ENCODE results near the gene OVCH2.
"Not testable (repeated sequence)": the region's sequence is repeated elsewhere in the genome, so short reads cannot be mapped to it uniquely, and the experiment has no call there.

Gene OVCH2

GRCh38 chr11:7671347-7672215, 34.7 kb downstream of the OVCH2 start:
- no peak for DNase-seq

GRCh38 chr11:7670641-7671040, 35.6 kb downstream of the OVCH2 start:
- no peak for DNase-seq

- no peak for DNase-seq
Observed at GRCh38 chr11:7668911-7669310, 37.4 kb downstream of the OVCH2 start.

GRCh38 chr11:7668464-7668863, 37.8 kb downstream of the OVCH2 start:
- DNase-seq = no peak

- DNase-seq = no peak
Observed at GRCh38 chr11:7667460-7667859, 38.8 kb downstream of the OVCH2 start.

- DNase-seq = no peak
Observed at GRCh38 chr11:7666292-7666866, 39.9 kb downstream of the OVCH2 start.

- DNase-seq = peak in 1 of 2 experiments; percentile 26
Observed at GRCh38 chr11:7665473-7666291, 40.6 kb downstream of the OVCH2 start.

- DNase-seq = no peak
Observed at GRCh38 chr11:7664867-7665266, 41.4 kb downstream of the OVCH2 start.

- DNase-seq = not testable (repeated sequence)
Observed at GRCh38 chr11:7663531-7663930, 42.7 kb downstream of the OVCH2 start.

- no peak for DNase-seq
Observed at GRCh38 chr11:7657306-7658025, 48.8 kb downstream of the OVCH2 start.

- DNase-seq = no peak
Observed at GRCh38 chr11:7656704-7657103, 49.6 kb downstream of the OVCH2 start.

- no peak for DNase-seq
Observed at GRCh38 chr11:7655253-7656217, 50.7 kb downstream of the OVCH2 start.

GRCh38 chr11:7654195-7654705, 52.0 kb downstream of the OVCH2 start:
- DNase-seq = no peak

GRCh38 chr11:7651700-7652099, 54.6 kb downstream of the OVCH2 start:
- DNase-seq = no peak

- no peak for DNase-seq
Observed at GRCh38 chr11:7651140-7651551, 55.1 kb downstream of the OVCH2 start.

GRCh38 chr11:7648264-7648663, 58.0 kb downstream of the OVCH2 start:
- no peak for DNase-seq

- no peak for DNase-seq
Observed at GRCh38 chr11:7646866-7647265, 59.4 kb downstream of the OVCH2 start.

- no peak for DNase-seq
Observed at GRCh38 chr11:7645206-7645605, 61.1 kb downstream of the OVCH2 start.

- DNase-seq = no peak
Observed at GRCh38 chr11:7643314-7643713, 63.0 kb downstream of the OVCH2 start.

- DNase-seq = no peak
Observed at GRCh38 chr11:7642747-7643146, 63.5 kb downstream of the OVCH2 start.

- DNase-seq = no peak
Observed at GRCh38 chr11:7640816-7641215, 65.5 kb downstream of the OVCH2 start.

Measured in cerebellar nuclear complex (tissue), 1 donor.